GM23338 (cell line): ENCODE results near the gene NDOR1. TPM values are rescaled to one million over a fixed set of nuclear protein-coding genes. Genes with fewer than 3 reads are reported as not detected.

Source experiments
- ATAC-seq: fragments of 200-7000 bp; cut with Tn5 transposase; 3 replicates; pipeline ENCODE4 v1.9.1; 2020
- DNase-seq: peaks from one replicate; pipeline ENCODE4 v3.0.0-alpha.2; 2015; ENCODE audit warnings: low spot score
- H2AFZ ChIP-seq: fragments of 200-600 bp; sonication (generic); 2 replicates; pipeline ENCODE4 v1.8.0; 2016; ENCODE audit warnings: antibody characterized with exemption, mild to moderate bottlenecking, moderate library complexity
- H3F3A ChIP-seq: fragments of 200-600 bp; sonication (generic); replicated peaks from 2 replicates; pipeline ENCODE4 v1.8.0; 2017; ENCODE audit warnings: antibody characterized with exemption, mixed run types, low read depth
- H3K27ac ChIP-seq: fragments of 200-600 bp; sonication (generic); 2 replicates; pipeline ENCODE4 v1.6.1; 2016; ENCODE audit warnings: low read depth
- H3K27me3 ChIP-seq: fragments of 200-600 bp; sonication (generic); 2 replicates; pipeline ENCODE4 v1.8.0; 2016; ENCODE audit warnings: mild to moderate bottlenecking, mixed run types, moderate library complexity; ENCODE audit not compliant: insufficient read depth
- H3K36me3 ChIP-seq: fragments of 200-600 bp; sonication (generic); 2 replicates; pipeline ENCODE4 v1.8.0; 2016; ENCODE audit warnings: mild to moderate bottlenecking; ENCODE audit not compliant: insufficient read depth
- H3K4me1 ChIP-seq: fragments of 200-600 bp; sonication (generic); 2 replicates; pipeline ENCODE4 v1.8.0; 2016; ENCODE audit warnings: mild to moderate bottlenecking, moderate library complexity; ENCODE audit not compliant: insufficient read depth
- H3K4me2 ChIP-seq: fragments of 200-600 bp; sonication (generic); 2 replicates; pipeline ENCODE4 v1.7.1; 2017; ENCODE audit warnings: mixed run types
- H3K4me3 ChIP-seq: fragments of 200-600 bp; sonication (generic); 2 replicates; pipeline ENCODE4 v1.6.1; 2016; ENCODE audit warnings: mixed run types
- H3K79me2 ChIP-seq: fragments of 200-600 bp; sonication (generic); replicated peaks from 2 replicates; pipeline ENCODE4 v1.8.0; 2017; ENCODE audit warnings: mild to moderate bottlenecking; ENCODE audit not compliant: insufficient read depth
- H3K9me2 ChIP-seq: fragments of 200-600 bp; sonication (generic); 2 replicates; pipeline ENCODE4 v1.8.0; 2017; ENCODE audit not compliant: insufficient read depth
- H4K20me1 ChIP-seq: fragments of 200-600 bp; sonication (generic); replicated peaks from 2 replicates; pipeline ENCODE4 v1.8.0; 2017; ENCODE audit warnings: mild to moderate bottlenecking; ENCODE audit not compliant: insufficient read depth
- H3K27ac Mint-ChIP-seq: 2 replicates; pipeline ENCODE4 v1.8.0; 2020; ENCODE audit warnings: inconsistent platforms, mild to moderate bottlenecking, moderate library complexity, mixed read lengths
- H3K27me3 Mint-ChIP-seq: 3 replicates; pipeline ENCODE4 v1.8.0; 2022; ENCODE audit warnings: low read depth, mild to moderate bottlenecking, moderate library complexity, mixed read lengths, inconsistent platforms; ENCODE audit not compliant: insufficient read depth, poor library complexity
- H3K36me3 Mint-ChIP-seq: 3 replicates; pipeline ENCODE4 v1.8.0; 2021; ENCODE audit warnings: low read depth, mild to moderate bottlenecking, inconsistent platforms, moderate library complexity, mixed read lengths
- H3K4me1 Mint-ChIP-seq: 3 replicates; pipeline ENCODE4 v1.8.0; 2020; ENCODE audit warnings: mild to moderate bottlenecking, inconsistent platforms, mixed read lengths
- H3K4me3 Mint-ChIP-seq: 3 replicates; pipeline ENCODE4 v1.8.0; 2021; ENCODE audit warnings: moderate library complexity, mild to moderate bottlenecking, inconsistent platforms, mixed read lengths
- H3K9me3 Mint-ChIP-seq: 3 replicates; pipeline ENCODE4 v1.8.0; 2020; ENCODE audit warnings: moderate library complexity, mild to moderate bottlenecking, inconsistent platforms, mixed read lengths
- CREB1 ChIP-seq: fragments of 250-450 bp; sonication (Bioruptor Pico); IDR thresholded peaks from 2 replicates; pipeline ENCODE4 v1.5.0; 2020; ENCODE audit warnings: low read depth, mild to moderate bottlenecking, moderate library complexity
- CTCF ChIP-seq, 2 experiments: fragments of 200-600 bp in 1 of 2; sonication (generic) in 1 of 2; conservative IDR thresholded peaks; 2 replicates each; pipeline versions ENCODE4 v1.5.1 to v1.6.1; 2016 to 2017; ENCODE audit warnings: antibody characterized with exemption in 2 of 2, low read depth in 2 of 2, mild to moderate bottlenecking in 2 of 2, moderate library complexity in 1 of 2
- EZH2 ChIP-seq: fragments of 200-600 bp; sonication (generic); IDR thresholded peaks from one replicate; pipeline ENCODE4 v1.8.0; 2017; ENCODE audit warnings: antibody characterized with exemption, mild to moderate bottlenecking, low read depth; ENCODE audit not compliant: unreplicated experiment
- EZH2phosphoT487 ChIP-seq: fragments of 200-600 bp; sonication (generic); IDR thresholded peaks from one replicate; pipeline ENCODE4 v1.8.1; 2018; ENCODE audit warnings: antibody characterized with exemption; ENCODE audit not compliant: unreplicated experiment
- JUNB ChIP-seq: IDR thresholded peaks from one replicate; pipeline ENCODE4 v1.6.1; 2016; ENCODE audit warnings: antibody characterized with exemption; ENCODE audit not compliant: unreplicated experiment
- NANOG ChIP-seq: IDR thresholded peaks from 2 replicates; pipeline ENCODE4 v1.6.1; 2016; ENCODE audit warnings: antibody characterized with exemption, borderline replicate concordance
- POLR2AphosphoS5 ChIP-seq: IDR thresholded peaks from 2 replicates; pipeline ENCODE4 v1.6.1; 2016; ENCODE audit warnings: antibody characterized with exemption, low read depth
- STAT1 ChIP-seq: IDR thresholded peaks from one replicate; pipeline ENCODE4 v1.6.1; 2016; ENCODE audit warnings: antibody characterized with exemption; ENCODE audit not compliant: unreplicated experiment
- ZNF331 ChIP-seq: fragments of 250-450 bp; sonication (Bioruptor Pico); IDR thresholded peaks from 2 replicates; pipeline ENCODE4 v1.5.0; 2020; ENCODE audit warnings: low read depth, mild to moderate bottlenecking, moderate library complexity
- polyA plus RNA-seq: library from polyadenylated mRNA; unstranded; fragments of >200 nt; fragmentation: Nextera tagmentation; extraction: Ambion mirVana; gene quantifications from 2 replicates; pipeline ENCODE4 v1.2.1, GENCODE V29; 2016
- total RNA-seq: library from RNA; depleted of rRNA; stranded (reverse); fragments of >200 nt; shearing (Covaris generic); gene quantifications from 2 replicates; pipeline ENCODE4 v1.2.3, GENCODE V29; 2014
- TF ChIP-seq, protein P1 (sequence below): IDR thresholded peaks from 2 replicates; pipeline ENCODE4 v1.6.1; 2016; ENCODE audit warnings: antibody characterized with exemption
- TF ChIP-seq, protein P2 (sequence below): fragments of 250-450 bp; sonication (Bioruptor Pico); IDR thresholded peaks from 2 replicates; pipeline ENCODE4 v1.5.0; 2020; ENCODE audit warnings: mild to moderate bottlenecking, moderate library complexity
- TF ChIP-seq, protein P3 (sequence below): IDR thresholded peaks from one replicate; pipeline ENCODE4 v1.6.1; 2018; ENCODE audit warnings: antibody characterized with exemption; ENCODE audit not compliant: unreplicated experiment

NDOR1 gene
- total and polyA plus RNA-seq, 2 experiments from 2014 or later, result 19.4 to 38.1 TPM

- no peak overlapping the region for H3K4me3 Mint-ChIP-seq
- H3K4me1 ChIP-seq, result no peaks in the 10 kb centered on the region
- H3K4me2 ChIP-seq, result no peak overlapping the region
- H3K4me1 Mint-ChIP-seq, result peaks cover 5% of the 10 kb centered on the region
- H3K27me3 Mint-ChIP-seq, result peaks cover 24% of the 10 kb centered on the region
- no peak for TF ChIP-seq STAT1
- TF ChIP-seq NANOG, result no peak
- no peak for TF ChIP-seq JUNB
- TF ChIP-seq CTCF (conservative IDR thresholded peaks at IDR 0.05; ENCODE audit: low read depth in 2 of 2), result no peak
- TF ChIP-seq, protein P1, sequence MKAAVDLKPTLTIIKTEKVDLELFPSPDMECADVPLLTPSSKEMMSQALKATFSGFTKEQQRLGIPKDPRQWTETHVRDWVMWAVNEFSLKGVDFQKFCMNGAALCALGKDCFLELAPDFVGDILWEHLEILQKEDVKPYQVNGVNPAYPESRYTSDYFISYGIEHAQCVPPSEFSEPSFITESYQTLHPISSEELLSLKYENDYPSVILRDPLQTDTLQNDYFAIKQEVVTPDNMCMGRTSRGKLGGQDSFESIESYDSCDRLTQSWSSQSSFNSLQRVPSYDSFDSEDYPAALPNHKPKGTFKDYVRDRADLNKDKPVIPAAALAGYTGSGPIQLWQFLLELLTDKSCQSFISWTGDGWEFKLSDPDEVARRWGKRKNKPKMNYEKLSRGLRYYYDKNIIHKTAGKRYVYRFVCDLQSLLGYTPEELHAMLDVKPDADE, result no peak
- TF ChIP-seq, protein P2, sequence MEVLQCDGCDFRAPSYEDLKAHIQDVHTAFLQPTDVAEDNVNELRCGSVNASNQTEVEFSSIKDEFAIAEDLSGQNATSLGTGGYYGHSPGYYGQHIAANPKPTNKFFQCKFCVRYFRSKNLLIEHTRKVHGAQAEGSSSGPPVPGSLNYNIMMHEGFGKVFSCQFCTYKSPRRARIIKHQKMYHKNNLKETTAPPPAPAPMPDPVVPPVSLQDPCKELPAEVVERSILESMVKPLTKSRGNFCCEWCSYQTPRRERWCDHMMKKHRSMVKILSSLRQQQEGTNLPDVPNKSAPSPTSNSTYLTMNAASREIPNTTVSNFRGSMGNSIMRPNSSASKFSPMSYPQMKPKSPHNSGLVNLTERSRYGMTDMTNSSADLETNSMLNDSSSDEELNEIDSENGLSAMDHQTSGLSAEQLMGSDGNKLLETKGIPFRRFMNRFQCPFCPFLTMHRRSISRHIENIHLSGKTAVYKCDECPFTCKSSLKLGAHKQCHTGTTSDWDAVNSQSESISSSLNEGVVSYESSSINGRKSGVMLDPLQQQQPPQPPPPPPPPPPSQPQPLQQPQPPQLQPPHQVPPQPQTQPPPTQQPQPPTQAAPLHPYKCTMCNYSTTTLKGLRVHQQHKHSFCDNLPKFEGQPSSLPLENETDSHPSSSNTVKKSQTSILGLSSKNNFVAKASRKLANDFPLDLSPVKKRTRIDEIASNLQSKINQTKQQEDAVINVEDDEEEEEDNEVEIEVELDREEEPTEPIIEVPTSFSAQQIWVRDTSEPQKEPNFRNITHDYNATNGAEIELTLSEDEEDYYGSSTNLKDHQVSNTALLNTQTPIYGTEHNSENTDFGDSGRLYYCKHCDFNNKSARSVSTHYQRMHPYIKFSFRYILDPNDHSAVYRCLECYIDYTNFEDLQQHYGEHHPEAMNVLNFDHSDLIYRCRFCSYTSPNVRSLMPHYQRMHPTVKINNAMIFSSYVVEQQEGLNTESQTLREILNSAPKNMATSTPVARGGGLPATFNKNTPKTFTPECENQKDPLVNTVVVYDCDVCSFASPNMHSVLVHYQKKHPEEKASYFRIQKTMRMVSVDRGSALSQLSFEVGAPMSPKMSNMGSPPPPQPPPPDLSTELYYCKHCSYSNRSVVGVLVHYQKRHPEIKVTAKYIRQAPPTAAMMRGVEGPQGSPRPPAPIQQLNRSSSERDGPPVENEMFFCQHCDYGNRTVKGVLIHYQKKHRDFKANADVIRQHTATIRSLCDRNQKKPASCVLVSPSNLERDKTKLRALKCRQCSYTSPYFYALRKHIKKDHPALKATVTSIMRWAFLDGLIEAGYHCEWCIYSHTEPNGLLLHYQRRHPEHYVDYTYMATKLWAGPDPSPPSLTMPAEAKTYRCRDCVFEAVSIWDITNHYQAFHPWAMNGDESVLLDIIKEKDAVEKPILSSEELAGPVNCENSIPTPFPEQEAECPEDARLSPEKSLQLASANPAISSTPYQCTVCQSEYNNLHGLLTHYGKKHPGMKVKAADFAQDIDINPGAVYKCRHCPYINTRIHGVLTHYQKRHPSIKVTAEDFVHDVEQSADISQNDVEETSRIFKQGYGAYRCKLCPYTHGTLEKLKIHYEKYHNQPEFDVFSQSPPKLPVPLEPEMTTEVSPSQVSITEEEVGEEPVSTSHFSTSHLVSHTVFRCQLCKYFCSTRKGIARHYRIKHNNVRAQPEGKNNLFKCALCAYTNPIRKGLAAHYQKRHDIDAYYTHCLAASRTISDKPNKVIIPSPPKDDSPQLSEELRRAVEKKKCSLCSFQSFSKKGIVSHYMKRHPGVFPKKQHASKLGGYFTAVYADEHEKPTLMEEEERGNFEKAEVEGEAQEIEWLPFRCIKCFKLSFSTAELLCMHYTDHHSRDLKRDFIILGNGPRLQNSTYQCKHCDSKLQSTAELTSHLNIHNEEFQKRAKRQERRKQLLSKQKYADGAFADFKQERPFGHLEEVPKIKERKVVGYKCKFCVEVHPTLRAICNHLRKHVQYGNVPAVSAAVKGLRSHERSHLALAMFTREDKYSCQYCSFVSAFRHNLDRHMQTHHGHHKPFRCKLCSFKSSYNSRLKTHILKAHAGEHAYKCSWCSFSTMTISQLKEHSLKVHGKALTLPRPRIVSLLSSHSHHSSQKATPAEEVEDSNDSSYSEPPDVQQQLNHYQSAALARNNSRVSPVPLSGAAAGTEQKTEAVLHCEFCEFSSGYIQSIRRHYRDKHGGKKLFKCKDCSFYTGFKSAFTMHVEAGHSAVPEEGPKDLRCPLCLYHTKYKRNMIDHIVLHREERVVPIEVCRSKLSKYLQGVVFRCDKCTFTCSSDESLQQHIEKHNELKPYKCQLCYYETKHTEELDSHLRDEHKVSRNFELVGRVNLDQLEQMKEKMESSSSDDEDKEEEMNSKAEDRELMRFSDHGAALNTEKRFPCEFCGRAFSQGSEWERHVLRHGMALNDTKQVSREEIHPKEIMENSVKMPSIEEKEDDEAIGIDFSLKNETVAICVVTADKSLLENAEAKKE (CRISPR knock-in tag), result no peak
- TF ChIP-seq EZH2phosphoT487, result no peak
- no peak for TF ChIP-seq EZH2
- TF ChIP-seq POLR2AphosphoS5, result no peak
- TF ChIP-seq ZNF331 (CRISPR knock-in tag), result no peak
- TF ChIP-seq, protein P3, sequence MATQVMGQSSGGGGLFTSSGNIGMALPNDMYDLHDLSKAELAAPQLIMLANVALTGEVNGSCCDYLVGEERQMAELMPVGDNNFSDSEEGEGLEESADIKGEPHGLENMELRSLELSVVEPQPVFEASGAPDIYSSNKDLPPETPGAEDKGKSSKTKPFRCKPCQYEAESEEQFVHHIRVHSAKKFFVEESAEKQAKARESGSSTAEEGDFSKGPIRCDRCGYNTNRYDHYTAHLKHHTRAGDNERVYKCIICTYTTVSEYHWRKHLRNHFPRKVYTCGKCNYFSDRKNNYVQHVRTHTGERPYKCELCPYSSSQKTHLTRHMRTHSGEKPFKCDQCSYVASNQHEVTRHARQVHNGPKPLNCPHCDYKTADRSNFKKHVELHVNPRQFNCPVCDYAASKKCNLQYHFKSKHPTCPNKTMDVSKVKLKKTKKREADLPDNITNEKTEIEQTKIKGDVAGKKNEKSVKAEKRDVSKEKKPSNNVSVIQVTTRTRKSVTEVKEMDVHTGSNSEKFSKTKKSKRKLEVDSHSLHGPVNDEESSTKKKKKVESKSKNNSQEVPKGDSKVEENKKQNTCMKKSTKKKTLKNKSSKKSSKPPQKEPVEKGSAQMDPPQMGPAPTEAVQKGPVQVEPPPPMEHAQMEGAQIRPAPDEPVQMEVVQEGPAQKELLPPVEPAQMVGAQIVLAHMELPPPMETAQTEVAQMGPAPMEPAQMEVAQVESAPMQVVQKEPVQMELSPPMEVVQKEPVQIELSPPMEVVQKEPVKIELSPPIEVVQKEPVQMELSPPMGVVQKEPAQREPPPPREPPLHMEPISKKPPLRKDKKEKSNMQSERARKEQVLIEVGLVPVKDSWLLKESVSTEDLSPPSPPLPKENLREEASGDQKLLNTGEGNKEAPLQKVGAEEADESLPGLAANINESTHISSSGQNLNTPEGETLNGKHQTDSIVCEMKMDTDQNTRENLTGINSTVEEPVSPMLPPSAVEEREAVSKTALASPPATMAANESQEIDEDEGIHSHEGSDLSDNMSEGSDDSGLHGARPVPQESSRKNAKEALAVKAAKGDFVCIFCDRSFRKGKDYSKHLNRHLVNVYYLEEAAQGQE, result no peak
- TF ChIP-seq CREB1 (CRISPR knock-in tag), result no peak
- no peak overlapping the region for H3K4me3 ChIP-seq
- H3K36me3 ChIP-seq, result no peaks in the 10 kb centered on the region
- peaks cover 4% of the 10 kb centered on the region; the same call in 1 of the 3 replicates for H3K36me3 Mint-ChIP-seq
- H3K27me3 ChIP-seq, result peaks cover 26% of the 10 kb centered on the region
- ATAC-seq (no peak), DNase-seq (no peak)
- H3K27ac Mint-ChIP-seq, result no peak overlapping the region
- no peaks in the 10 kb centered on the region for H3K9me3 Mint-ChIP-seq
- peaks cover 7% of the 10 kb centered on the region; the same call in 1 of the 2 replicates for H3F3A ChIP-seq
- H3K9me2 ChIP-seq, result no peaks in the 10 kb centered on the region
- H4K20me1 ChIP-seq, result no peaks in the 10 kb centered on the region
- H3K27ac ChIP-seq, result no peak overlapping the region
- no peaks in the 10 kb centered on the region for H3K79me2 ChIP-seq
- H2AFZ ChIP-seq, result no peak overlapping the region
These were observed 31.5 kb upstream of the NDOR1 start for GRCh38 chr9:137173796-137174664.
